Breast epithelium (tissue), 4 donors: ENCODE measurements around the gene OXA1L. TPM values are rescaled to one million over a fixed set of nuclear protein-coding genes. Genes with fewer than 3 reads are reported as not detected.

ENCODE experiments used
- DNase-seq, 2 donors: peaks; one replicate each; pipeline ENCODE4 v3.0.0-alpha.2; 2019; ENCODE audit warnings: low spot score in 2 of 2
- H3K27ac ChIP-seq, 2 donors: fragments of 200-600 bp; sonication (generic) in 1 of 2; one replicate each; pipeline ENCODE4 v1.5.1; 2016 to 2019; ENCODE audit warnings: mild to moderate bottlenecking in 1 of 2
- H3K27me3 ChIP-seq, 2 donors: fragments of 200-600 bp; sonication (generic) in 1 of 2; one replicate each; pipeline versions ENCODE4 v1.5.1 to v1.6.0; 2017 to 2019; ENCODE audit warnings: control low read depth in 1 of 2, mild to moderate bottlenecking in 1 of 2
- H3K36me3 ChIP-seq: fragments of 200-600 bp; one replicate; pipeline ENCODE4 v1.5.1; 2019
- H3K4me1 ChIP-seq, 2 donors: fragments of 200-600 bp; sonication (generic); one replicate each; pipeline ENCODE4 v1.5.1; 2016 to 2019; ENCODE audit warnings: control low read depth in 1 of 2
- H3K4me3 ChIP-seq, 3 donors: fragments of 200-600 bp; sonication (generic); 1 replicate in 2 of 3; 2 replicates in 1 of 3; pipeline ENCODE4 v1.5.1; 2016 to 2019; ENCODE audit warnings: mild to moderate bottlenecking in 3 of 3, moderate library complexity in 2 of 3
- H3K9me3 ChIP-seq, 2 donors: fragments of 200-600 bp; sonication (generic) in 1 of 2; one replicate each; pipeline ENCODE4 v1.5.1; 2016 to 2019; ENCODE audit warnings: control low read depth in 1 of 2
- CTCF ChIP-seq, 3 donors: fragments of 450-650 bp; IDR thresholded peaks; one replicate each; pipeline ENCODE4 v1.5.1; 2016 to 2017; ENCODE audit warnings: antibody characterized with exemption in 3 of 3, mild to moderate bottlenecking in 3 of 3, moderate library complexity in 3 of 3
- POLR2A ChIP-seq: fragments of 450-650 bp; IDR thresholded peaks from one replicate; pipeline ENCODE4 v1.6.1; 2016; ENCODE audit warnings: antibody characterized with exemption, mild to moderate bottlenecking, moderate library complexity
- POLR2AphosphoS5 ChIP-seq, 3 donors: sonication (generic); formaldehyde crosslinking; IDR thresholded peaks; one replicate each; pipeline ENCODE4 v1.6.1; 2017; ENCODE audit warnings: antibody characterized with exemption in 3 of 3
- intact Hi-C: fragments of 100-400 bp; cut with DNase I; formaldehyde crosslinking; loops from one replicate; pipeline ENCODE4 v1.15.1; 2023; ENCODE audit warnings: low total_unique reads
- total RNA-seq, 3 donors: library from RNA; depleted of rRNA; stranded (reverse); fragments of >200 nt; gene quantifications; one replicate each; pipeline ENCODE4 v1.1.0, GENCODE V29; 2016

Gene OXA1L
- total RNA-seq, 3 donors from 2014 or later: 80.0 to 145 (median 101) TPM

- Histone ChIP-seq H3K9me3 (no peaks in the 10 kb centered on the region), H3K4me1 (no peaks in the 10 kb centered on the region), H3K36me3 (no peaks in the 10 kb centered on the region), H3K4me3 (peak overlapping the region in 1 of 3 donors; percentile 10), H3K27ac (no peak overlapping the region), H3K27me3 (no peaks in the 10 kb centered on the region)
- DNase-seq: no peak
- intact Hi-C loops: no loop called here
- no peak for TF ChIP-seq POLR2A
- no peak for TF ChIP-seq POLR2AphosphoS5 (IDR thresholded peaks at IDR 0.05)
- TF ChIP-seq CTCF (IDR thresholded peaks at IDR 0.05): no peak
These were observed 47.9 kb downstream of the OXA1L start for GRCh38 chr14:22814373-22814772.

- Histone ChIP-seq H3K9me3 (no peaks in the 10 kb centered on the region), H3K27me3 (no peaks in the 10 kb centered on the region), H3K36me3 (no peaks in the 10 kb centered on the region), H3K4me3 (peak within 1 kb of the TSS; percentile 2 to 18 (median 10)), H3K4me1 (no peaks in the 10 kb centered on the region), H3K27ac (peak within 1 kb of the TSS in 1 of 2 donors; percentile 26)
- intact Hi-C loops: no loop called here
- TF ChIP-seq POLR2AphosphoS5 (IDR thresholded peaks at IDR 0.05) (no peak), CTCF (IDR thresholded peaks at IDR 0.05) (no peak), POLR2A (no peak)
- DNase-seq: no peak
These were observed 48.6 kb downstream of the OXA1L start, which contains the start of gene SLC7A7 for GRCh38 chr14:22814941-22815713. SLC7A7 (minus strand) TSS chr14:22815435; CDS start chr14:22813398, 2,037 bp downstream.

- Histone ChIP-seq H3K4me3 (peak overlapping the region; percentile 33 to 54 (median 34)), H3K4me1 (peaks cover 0 to 5% of the 10 kb centered on the region in 2 donors), H3K36me3 (no peaks in the 10 kb centered on the region), H3K27me3 (no peaks in the 10 kb centered on the region), H3K27ac (peak overlapping the region; percentile 58 to 87), H3K9me3 (no peaks in the 10 kb centered on the region)
- TF ChIP-seq POLR2A (no peak), CTCF (IDR thresholded peaks at IDR 0.05) (no peak), POLR2AphosphoS5 (IDR thresholded peaks at IDR 0.05) (no peak)
- DNase-seq: no peak
- intact Hi-C loops: no loop called here
These were observed 52.9 kb downstream of the OXA1L start for GRCh38 chr14:22819151-22819988.

GRCh38 chr14:22820731-22821130 lies 54.2 kb downstream of the OXA1L start:
- DNase-seq: no peak
- H3K27ac ChIP-seq: peak overlapping the region in 1 of 2 donors; percentile 39

More at GRCh38 chr14:22820731-22821130, 54.2 kb downstream of the OXA1L start:
- H3K27me3 ChIP-seq: no peaks in the 10 kb centered on the region
- no peaks in the 10 kb centered on the region for H3K9me3 ChIP-seq
- peaks cover 0 to 5% of the 10 kb centered on the region in 2 donors for H3K4me1 ChIP-seq
- no peak for TF ChIP-seq POLR2A
- no peak for TF ChIP-seq CTCF (IDR thresholded peaks at IDR 0.05)
- TF ChIP-seq POLR2AphosphoS5 (IDR thresholded peaks at IDR 0.05): no peak
- no peaks in the 10 kb centered on the region for H3K36me3 ChIP-seq
- no peak overlapping the region for H3K4me3 ChIP-seq
- intact Hi-C loops: no loop called here
